ENCODE measurements around the gene MVB12B.

DNA sequence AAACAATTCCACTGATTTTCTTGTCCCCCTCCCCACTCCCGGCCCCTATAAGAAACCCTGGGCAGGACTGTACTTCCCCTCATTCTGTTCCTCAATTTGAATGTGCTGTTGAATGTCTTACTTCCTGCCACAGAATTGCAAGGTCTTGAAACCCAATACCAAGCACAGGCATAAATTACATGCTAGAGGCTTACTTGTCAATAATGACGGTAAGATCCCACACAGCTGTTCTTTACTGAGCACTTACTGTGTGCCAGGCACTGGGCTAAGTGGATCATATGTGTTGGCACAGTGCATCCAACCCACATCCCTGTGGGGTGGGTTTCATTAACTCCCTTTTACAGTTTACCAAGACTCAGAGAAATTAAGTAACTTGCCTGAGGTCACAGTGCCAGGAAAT, 63.4 kb downstream of the MVB12B start:
- TF ChIP-seq, protein P1, sequence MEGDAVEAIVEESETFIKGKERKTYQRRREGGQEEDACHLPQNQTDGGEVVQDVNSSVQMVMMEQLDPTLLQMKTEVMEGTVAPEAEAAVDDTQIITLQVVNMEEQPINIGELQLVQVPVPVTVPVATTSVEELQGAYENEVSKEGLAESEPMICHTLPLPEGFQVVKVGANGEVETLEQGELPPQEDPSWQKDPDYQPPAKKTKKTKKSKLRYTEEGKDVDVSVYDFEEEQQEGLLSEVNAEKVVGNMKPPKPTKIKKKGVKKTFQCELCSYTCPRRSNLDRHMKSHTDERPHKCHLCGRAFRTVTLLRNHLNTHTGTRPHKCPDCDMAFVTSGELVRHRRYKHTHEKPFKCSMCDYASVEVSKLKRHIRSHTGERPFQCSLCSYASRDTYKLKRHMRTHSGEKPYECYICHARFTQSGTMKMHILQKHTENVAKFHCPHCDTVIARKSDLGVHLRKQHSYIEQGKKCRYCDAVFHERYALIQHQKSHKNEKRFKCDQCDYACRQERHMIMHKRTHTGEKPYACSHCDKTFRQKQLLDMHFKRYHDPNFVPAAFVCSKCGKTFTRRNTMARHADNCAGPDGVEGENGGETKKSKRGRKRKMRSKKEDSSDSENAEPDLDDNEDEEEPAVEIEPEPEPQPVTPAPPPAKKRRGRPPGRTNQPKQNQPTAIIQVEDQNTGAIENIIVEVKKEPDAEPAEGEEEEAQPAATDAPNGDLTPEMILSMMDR (IDR thresholded peaks at IDR 0.05; ENCODE audit: insufficient read depth, low read length) = no peak
- TF ChIP-seq, protein P2, sequence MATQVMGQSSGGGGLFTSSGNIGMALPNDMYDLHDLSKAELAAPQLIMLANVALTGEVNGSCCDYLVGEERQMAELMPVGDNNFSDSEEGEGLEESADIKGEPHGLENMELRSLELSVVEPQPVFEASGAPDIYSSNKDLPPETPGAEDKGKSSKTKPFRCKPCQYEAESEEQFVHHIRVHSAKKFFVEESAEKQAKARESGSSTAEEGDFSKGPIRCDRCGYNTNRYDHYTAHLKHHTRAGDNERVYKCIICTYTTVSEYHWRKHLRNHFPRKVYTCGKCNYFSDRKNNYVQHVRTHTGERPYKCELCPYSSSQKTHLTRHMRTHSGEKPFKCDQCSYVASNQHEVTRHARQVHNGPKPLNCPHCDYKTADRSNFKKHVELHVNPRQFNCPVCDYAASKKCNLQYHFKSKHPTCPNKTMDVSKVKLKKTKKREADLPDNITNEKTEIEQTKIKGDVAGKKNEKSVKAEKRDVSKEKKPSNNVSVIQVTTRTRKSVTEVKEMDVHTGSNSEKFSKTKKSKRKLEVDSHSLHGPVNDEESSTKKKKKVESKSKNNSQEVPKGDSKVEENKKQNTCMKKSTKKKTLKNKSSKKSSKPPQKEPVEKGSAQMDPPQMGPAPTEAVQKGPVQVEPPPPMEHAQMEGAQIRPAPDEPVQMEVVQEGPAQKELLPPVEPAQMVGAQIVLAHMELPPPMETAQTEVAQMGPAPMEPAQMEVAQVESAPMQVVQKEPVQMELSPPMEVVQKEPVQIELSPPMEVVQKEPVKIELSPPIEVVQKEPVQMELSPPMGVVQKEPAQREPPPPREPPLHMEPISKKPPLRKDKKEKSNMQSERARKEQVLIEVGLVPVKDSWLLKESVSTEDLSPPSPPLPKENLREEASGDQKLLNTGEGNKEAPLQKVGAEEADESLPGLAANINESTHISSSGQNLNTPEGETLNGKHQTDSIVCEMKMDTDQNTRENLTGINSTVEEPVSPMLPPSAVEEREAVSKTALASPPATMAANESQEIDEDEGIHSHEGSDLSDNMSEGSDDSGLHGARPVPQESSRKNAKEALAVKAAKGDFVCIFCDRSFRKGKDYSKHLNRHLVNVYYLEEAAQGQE (IDR thresholded peaks at IDR 0.05; ENCODE audit: insufficient replicate concordance, low read depth) = no peak
